HUES48 (cell line): ENCODE measurements around the gene BICRAL.
A peak's percentile ranks its signal among the peaks of the same experiment; 100 is the strongest.
"Not testable (repeated sequence)": the region's sequence is repeated elsewhere in the genome, so short reads cannot be mapped to it uniquely, and the experiment has no call there.

Experiments used
- H3K27ac ChIP-seq: one replicate; pipeline ENCODE4 v1.7.0; 2013; ENCODE audit warnings: low read depth, low read length, inconsistent platforms
- H3K27me3 ChIP-seq: 2 replicates; pipeline ENCODE4 v1.6.1; 2013; ENCODE audit warnings: mild to moderate bottlenecking, low read length; ENCODE audit not compliant: control insufficient read depth, insufficient read depth
- H3K36me3 ChIP-seq: 2 replicates; pipeline ENCODE4 v1.6.1; 2013; ENCODE audit warnings: low read length; ENCODE audit not compliant: control insufficient read depth, insufficient read depth
- H3K4me1 ChIP-seq: 2 replicates; pipeline ENCODE4 v1.6.1; 2013; ENCODE audit warnings: mild to moderate bottlenecking, low read length; ENCODE audit not compliant: control insufficient read depth, insufficient read depth
- H3K4me3 ChIP-seq: 2 replicates; pipeline ENCODE4 v1.5.1; 2013; ENCODE audit warnings: mild to moderate bottlenecking, low read depth, low read length
- H3K9ac ChIP-seq: 2 replicates; pipeline ENCODE4 v1.6.1; 2013; ENCODE audit warnings: mild to moderate bottlenecking, low read depth, low read length, moderate library complexity
- H3K9me3 ChIP-seq: 2 replicates; pipeline ENCODE4 v1.6.1; 2013; ENCODE audit warnings: low read length; ENCODE audit not compliant: control insufficient read depth, insufficient read depth

The BICRAL gene, protein sequence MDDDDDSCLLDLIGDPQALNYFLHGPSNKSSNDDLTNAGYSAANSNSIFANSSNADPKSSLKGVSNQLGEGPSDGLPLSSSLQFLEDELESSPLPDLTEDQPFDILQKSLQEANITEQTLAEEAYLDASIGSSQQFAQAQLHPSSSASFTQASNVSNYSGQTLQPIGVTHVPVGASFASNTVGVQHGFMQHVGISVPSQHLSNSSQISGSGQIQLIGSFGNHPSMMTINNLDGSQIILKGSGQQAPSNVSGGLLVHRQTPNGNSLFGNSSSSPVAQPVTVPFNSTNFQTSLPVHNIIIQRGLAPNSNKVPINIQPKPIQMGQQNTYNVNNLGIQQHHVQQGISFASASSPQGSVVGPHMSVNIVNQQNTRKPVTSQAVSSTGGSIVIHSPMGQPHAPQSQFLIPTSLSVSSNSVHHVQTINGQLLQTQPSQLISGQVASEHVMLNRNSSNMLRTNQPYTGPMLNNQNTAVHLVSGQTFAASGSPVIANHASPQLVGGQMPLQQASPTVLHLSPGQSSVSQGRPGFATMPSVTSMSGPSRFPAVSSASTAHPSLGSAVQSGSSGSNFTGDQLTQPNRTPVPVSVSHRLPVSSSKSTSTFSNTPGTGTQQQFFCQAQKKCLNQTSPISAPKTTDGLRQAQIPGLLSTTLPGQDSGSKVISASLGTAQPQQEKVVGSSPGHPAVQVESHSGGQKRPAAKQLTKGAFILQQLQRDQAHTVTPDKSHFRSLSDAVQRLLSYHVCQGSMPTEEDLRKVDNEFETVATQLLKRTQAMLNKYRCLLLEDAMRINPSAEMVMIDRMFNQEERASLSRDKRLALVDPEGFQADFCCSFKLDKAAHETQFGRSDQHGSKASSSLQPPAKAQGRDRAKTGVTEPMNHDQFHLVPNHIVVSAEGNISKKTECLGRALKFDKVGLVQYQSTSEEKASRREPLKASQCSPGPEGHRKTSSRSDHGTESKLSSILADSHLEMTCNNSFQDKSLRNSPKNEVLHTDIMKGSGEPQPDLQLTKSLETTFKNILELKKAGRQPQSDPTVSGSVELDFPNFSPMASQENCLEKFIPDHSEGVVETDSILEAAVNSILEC

GRCh38 chr6:42781796-42782688 lies at the start of gene BICRAL:
TSS of gene BICRAL (plus strand) at chr6:42782052. CDS start at chr6:42822023, 39,971 bp downstream.
- H3K27ac ChIP-seq: peak within 1 kb of the TSS; percentile 99
- peak within 1 kb of the TSS; percentile 97 for H3K4me3 ChIP-seq
- no peaks in the 10 kb centered on the region; the same call in 1 of the 2 replicates for H3K36me3 ChIP-seq
- H3K9ac ChIP-seq: peak within 1 kb of the TSS; percentile 99
- peaks cover 30% of the 10 kb centered on the region for H3K4me1 ChIP-seq
- no peaks in the 10 kb centered on the region for H3K9me3 ChIP-seq
- no peaks in the 10 kb centered on the region for H3K27me3 ChIP-seq

GRCh38 chr6:42733867-42734481 lies 47.9 kb upstream of the BICRAL start:
- H3K4me1 ChIP-seq, H3K9me3 ChIP-seq, H3K4me3 ChIP-seq, H3K27ac ChIP-seq, H3K27me3 ChIP-seq, H3K36me3 ChIP-seq, H3K9ac ChIP-seq: not testable (repeated sequence)

DNA sequence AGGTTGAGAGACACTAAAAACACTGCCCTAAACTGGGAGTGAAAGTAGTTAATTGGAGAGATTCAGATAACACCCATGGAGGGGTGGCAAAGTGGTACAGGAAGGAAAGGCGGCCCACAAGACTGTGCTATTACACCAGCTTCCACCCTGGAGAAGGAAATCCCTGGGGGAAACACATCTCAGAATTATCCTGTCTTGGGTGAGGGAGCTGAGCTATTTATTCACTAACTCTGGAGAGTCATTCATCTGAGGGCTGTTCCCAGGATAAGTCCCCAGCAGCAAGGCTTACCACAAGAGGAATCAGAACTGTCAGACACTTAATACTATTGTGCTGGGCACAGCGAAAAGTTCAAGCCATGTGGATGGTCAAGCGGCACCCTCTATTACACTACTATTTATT lies 45.9 kb upstream of the BICRAL start:
- H3K27me3 ChIP-seq: no peaks in the 10 kb centered on the region
- H3K9me3 ChIP-seq: no peaks in the 10 kb centered on the region
- H3K36me3 ChIP-seq: no peaks in the 10 kb centered on the region

GRCh38 chr6:42740725-42741124 lies 41.1 kb upstream of the BICRAL start:
- no peaks in the 10 kb centered on the region for H3K27me3 ChIP-seq
- H3K4me3 ChIP-seq: no peak overlapping the region
- no peaks in the 10 kb centered on the region for H3K9me3 ChIP-seq
- no peaks in the 10 kb centered on the region for H3K36me3 ChIP-seq
- H3K27ac ChIP-seq: no peak overlapping the region
- H3K9ac ChIP-seq: no peak overlapping the region
- H3K4me1 ChIP-seq: no peaks in the 10 kb centered on the region

More for the DNA sequence above, 45.9 kb upstream of the BICRAL start:
- H3K4me3 ChIP-seq: no peak overlapping the region
- H3K9ac ChIP-seq: no peak overlapping the region
- H3K27ac ChIP-seq: no peak overlapping the region
- H3K4me1 ChIP-seq: no peaks in the 10 kb centered on the region

- no peak overlapping the region for H3K9ac ChIP-seq
- H3K4me3 ChIP-seq: no peak overlapping the region
- H3K36me3 ChIP-seq: no peaks in the 10 kb centered on the region
- H3K4me1 ChIP-seq: no peaks in the 10 kb centered on the region
- no peak overlapping the region for H3K27ac ChIP-seq
- H3K9me3 ChIP-seq: no peaks in the 10 kb centered on the region
- no peaks in the 10 kb centered on the region for H3K27me3 ChIP-seq
Observed at GRCh38 chr6:42742116-42742894, 39.5 kb upstream of the BICRAL start.

GRCh38 chr6:42744351-42744893 lies 37.4 kb upstream of the BICRAL start:
- H3K4me3 ChIP-seq: peak overlapping the region; percentile 80
- no peaks in the 10 kb centered on the region for H3K27me3 ChIP-seq
- H3K4me1 ChIP-seq: peaks cover 3% of the 10 kb centered on the region; the same call in 1 of the 2 replicates
- H3K36me3 ChIP-seq: no peaks in the 10 kb centered on the region
- H3K9me3 ChIP-seq: no peaks in the 10 kb centered on the region
- no peak overlapping the region for H3K27ac ChIP-seq
- H3K9ac ChIP-seq: no peak overlapping the region

DNA sequence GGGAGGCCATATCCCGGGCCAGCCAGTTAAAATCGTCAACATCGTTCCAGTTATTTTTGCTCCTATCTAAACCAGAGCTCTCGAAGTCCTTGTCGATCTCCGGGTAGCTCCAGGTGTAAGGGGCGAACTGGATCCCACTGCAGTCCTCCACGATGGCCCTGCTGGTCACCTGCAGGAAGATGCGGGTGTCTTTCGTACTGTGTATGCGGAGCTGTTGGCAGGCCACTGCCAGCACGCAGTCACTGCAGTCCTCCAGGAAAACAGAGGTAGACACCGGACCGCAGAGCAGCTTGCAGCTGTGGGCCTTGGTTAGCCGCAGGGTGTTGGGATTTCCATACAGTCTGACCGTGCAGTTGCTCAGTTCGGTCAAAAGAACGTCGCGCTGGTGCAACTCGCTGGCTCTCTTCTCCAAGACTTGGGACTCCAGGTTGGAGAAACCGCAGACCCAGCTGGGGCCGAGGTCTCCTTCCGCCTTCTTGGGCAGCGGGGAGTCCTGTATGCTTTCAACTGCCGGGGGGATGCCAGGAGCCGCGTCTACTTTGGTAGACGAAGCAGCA lies 36.7 kb upstream of the BICRAL start:
- Histone ChIP-seq H3K27me3 (no peaks in the 10 kb centered on the region), H3K4me1 (peaks cover 3% of the 10 kb centered on the region; the same call in 1 of the 2 replicates), H3K9ac (peak overlapping the region; percentile 91), H3K36me3 (no peaks in the 10 kb centered on the region), H3K27ac (peak overlapping the region; percentile 92), H3K4me3 (peak overlapping the region; percentile 80), H3K9me3 (no peaks in the 10 kb centered on the region)

DNA sequence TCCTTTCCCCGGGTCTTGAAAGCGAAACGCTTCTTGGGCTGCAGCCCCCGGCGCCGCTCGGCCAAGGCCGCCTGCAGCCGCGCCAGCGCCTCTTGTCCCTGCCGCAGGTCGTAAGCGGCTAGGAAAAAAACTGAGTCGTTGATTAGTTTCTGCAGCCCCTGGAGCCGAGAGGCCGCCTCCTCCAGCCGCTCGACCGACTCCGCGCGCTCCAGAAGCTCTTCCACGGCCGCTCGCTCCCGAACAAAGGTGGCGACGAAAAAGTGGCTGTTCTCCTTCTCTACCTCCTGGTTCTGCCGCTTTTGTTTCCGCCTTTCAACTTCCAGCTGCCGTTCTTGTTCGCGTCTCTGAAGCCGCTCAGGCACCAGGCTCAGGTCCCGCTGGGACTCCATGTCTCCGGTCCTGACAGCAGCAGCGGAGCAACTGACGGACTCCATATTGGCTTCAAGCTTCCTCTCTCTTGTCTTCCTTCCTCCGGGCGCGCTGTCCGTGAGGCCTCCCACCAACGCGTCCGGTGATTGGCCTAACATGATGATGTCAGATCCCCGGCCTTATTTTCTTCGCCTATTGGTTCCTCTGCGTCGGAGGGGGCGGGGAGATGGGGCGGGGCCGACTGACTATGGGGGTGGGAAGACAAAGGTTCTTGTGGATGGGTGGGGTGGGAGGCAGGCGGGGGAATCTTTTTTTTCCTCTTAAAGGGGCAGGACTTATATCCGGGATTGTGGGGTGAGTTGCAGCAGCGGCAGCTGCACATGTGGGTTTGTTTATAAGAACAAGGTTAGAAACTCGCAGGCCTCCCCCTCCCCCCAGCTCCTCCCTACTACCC lies 36.0 kb upstream of the BICRAL start, which contains the start of gene TBCC:
Gene TBCC (minus strand): TSS at position 464 of the 823 bp plus-strand sequence. CDS start 30 bp downstream, at position 434.
- H3K36me3 ChIP-seq: no peaks in the 10 kb centered on the region
- peak within 1 kb of the TSS; percentile 91 for H3K9ac ChIP-seq
- no peaks in the 10 kb centered on the region for H3K9me3 ChIP-seq
- no peaks in the 10 kb centered on the region for H3K27me3 ChIP-seq
- H3K27ac ChIP-seq: peak within 1 kb of the TSS; percentile 98
- peak within 1 kb of the TSS; percentile 80 for H3K4me3 ChIP-seq
- peaks cover 3% of the 10 kb centered on the region; the same call in 1 of the 2 replicates for H3K4me1 ChIP-seq
